Skeletal muscle satellite cell (primary cell): ENCODE results near the gene ZNF180.
"Not testable (repeated sequence)": the region's sequence is repeated elsewhere in the genome, so short reads cannot be mapped to it uniquely, and the experiment has no call there.

Experiments used
- H3K27me3 ChIP-seq: 2 replicates; pipeline ENCODE4 v1.7.0; 2013; ENCODE audit warnings: low read length; ENCODE audit not compliant: control insufficient read depth, insufficient read depth
- H3K36me3 ChIP-seq: 2 replicates; pipeline ENCODE4 v1.7.0; 2013; ENCODE audit warnings: mild to moderate bottlenecking, control low read depth, low read length; ENCODE audit not compliant: insufficient read depth
- H3K4me1 ChIP-seq: 2 replicates; pipeline ENCODE4 v1.7.0; 2013; ENCODE audit warnings: low read length; ENCODE audit not compliant: control insufficient read depth, insufficient read depth
- H3K4me2 ChIP-seq: 2 replicates; pipeline ENCODE4 v1.7.0; 2013; ENCODE audit warnings: mild to moderate bottlenecking, low read length
- H3K4me3 ChIP-seq: 2 replicates; pipeline ENCODE4 v1.7.0; 2013; ENCODE audit warnings: low read length
- H3K9ac ChIP-seq: 2 replicates; pipeline ENCODE4 v1.7.0; 2013; ENCODE audit warnings: mild to moderate bottlenecking, low read depth, low read length, moderate library complexity
- H3K9me3 ChIP-seq: replicated peaks from 2 replicates; pipeline ENCODE4 v1.7.0; 2013; ENCODE audit warnings: mild to moderate bottlenecking, control low read depth, low read length

Gene ZNF180

GRCh38 chr19:44496711-44497110 lies 3.6 kb downstream of the ZNF180 start:
- H3K9ac ChIP-seq: no peak overlapping the region
- peaks cover 9% of the 10 kb centered on the region for H3K4me1 ChIP-seq
- H3K27me3 ChIP-seq: no peaks in the 10 kb centered on the region
- peaks cover 49% of the 10 kb centered on the region for H3K36me3 ChIP-seq
- no peak overlapping the region for H3K4me2 ChIP-seq
- H3K4me3 ChIP-seq: no peak overlapping the region
- peaks cover 6% of the 10 kb centered on the region for H3K9me3 ChIP-seq

- Histone ChIP-seq H3K4me3 (no peak overlapping the region), H3K9ac (no peak overlapping the region), H3K36me3 (peaks cover 58% of the 10 kb centered on the region)
Observed at GRCh38 chr19:44476559-44477408, 23.5 kb downstream of the ZNF180 start.

GRCh38 chr19:44468730-44469129 lies 31.6 kb downstream of the ZNF180 start:
- H3K4me1 ChIP-seq, H3K9ac ChIP-seq, H3K27me3 ChIP-seq, H3K36me3 ChIP-seq, H3K4me2 ChIP-seq, H3K4me3 ChIP-seq: not testable (repeated sequence)
- peaks cover 12% of the 10 kb centered on the region for H3K9me3 ChIP-seq

More at GRCh38 chr19:44476559-44477408, 23.5 kb downstream of the ZNF180 start:
- H3K4me1 ChIP-seq: no peaks in the 10 kb centered on the region
- H3K27me3 ChIP-seq: no peaks in the 10 kb centered on the region
- H3K4me2 ChIP-seq: no peak overlapping the region
- peaks cover 82% of the 10 kb centered on the region for H3K9me3 ChIP-seq

GRCh38 chr19:44462600-44463286 lies 37.6 kb downstream of the ZNF180 start:
- H3K27me3 ChIP-seq, H3K4me3 ChIP-seq, H3K4me2 ChIP-seq, H3K9ac ChIP-seq, H3K9me3 ChIP-seq, H3K4me1 ChIP-seq, H3K36me3 ChIP-seq: not testable (repeated sequence)

GRCh38 chr19:44456016-44456415 lies 44.3 kb downstream of the ZNF180 start:
- not testable (repeated sequence) for H3K36me3 ChIP-seq, H3K27me3 ChIP-seq, H3K4me3 ChIP-seq, H3K4me2 ChIP-seq, H3K9ac ChIP-seq, H3K9me3 ChIP-seq, H3K4me1 ChIP-seq

- H3K4me2 ChIP-seq: no peak overlapping the region
- no peaks in the 10 kb centered on the region for H3K4me1 ChIP-seq
- no peaks in the 10 kb centered on the region for H3K36me3 ChIP-seq
- H3K27me3 ChIP-seq: no peaks in the 10 kb centered on the region
- H3K9ac ChIP-seq: no peak overlapping the region
- H3K4me3 ChIP-seq: no peak overlapping the region
- no peaks in the 10 kb centered on the region for H3K9me3 ChIP-seq
Observed at GRCh38 chr19:44455100-44455499, 45.2 kb downstream of the ZNF180 start.

GRCh38 chr19:44452367-44452766 lies 48.0 kb downstream of the ZNF180 start:
- no peaks in the 10 kb centered on the region for H3K9me3 ChIP-seq
- no peak overlapping the region for H3K4me2 ChIP-seq
- no peaks in the 10 kb centered on the region for H3K27me3 ChIP-seq
- H3K36me3 ChIP-seq: no peaks in the 10 kb centered on the region
- no peak overlapping the region for H3K4me3 ChIP-seq
- H3K4me1 ChIP-seq: peaks cover 7% of the 10 kb centered on the region
- no peak overlapping the region for H3K9ac ChIP-seq

GRCh38 chr19:44451687-44452086 lies 48.6 kb downstream of the ZNF180 start:
- no peak overlapping the region for H3K4me2 ChIP-seq
- peaks cover 10% of the 10 kb centered on the region for H3K4me1 ChIP-seq
- H3K4me3 ChIP-seq: no peak overlapping the region
- peaks cover 7% of the 10 kb centered on the region for H3K36me3 ChIP-seq
- no peak overlapping the region for H3K9ac ChIP-seq
- H3K27me3 ChIP-seq: no peaks in the 10 kb centered on the region
- no peaks in the 10 kb centered on the region for H3K9me3 ChIP-seq

GRCh38 chr19:44447916-44448674 lies 52.2 kb downstream of the ZNF180 start, which contains the start of gene ZNF229:
Gene ZNF229, minus strand, starts transcription at chr19:44448472. Its CDS starts 5,625 bp downstream, at chr19:44442847.
- H3K4me3 ChIP-seq: peak within 1 kb of the TSS; percentile 93
- peak within 1 kb of the TSS; percentile 88 for H3K9ac ChIP-seq
- peaks cover 10% of the 10 kb centered on the region for H3K4me1 ChIP-seq
- no peaks in the 10 kb centered on the region for H3K27me3 ChIP-seq
- no peaks in the 10 kb centered on the region for H3K9me3 ChIP-seq
- H3K36me3 ChIP-seq: peaks cover 32% of the 10 kb centered on the region
- peak within 1 kb of the TSS; percentile 90 for H3K4me2 ChIP-seq

- peaks cover 57% of the 10 kb centered on the region for H3K36me3 ChIP-seq
- H3K4me1 ChIP-seq: no peaks in the 10 kb centered on the region
- no peaks in the 10 kb centered on the region for H3K9me3 ChIP-seq
- no peak overlapping the region for H3K9ac ChIP-seq
- no peak overlapping the region for H3K4me3 ChIP-seq
- H3K27me3 ChIP-seq: no peaks in the 10 kb centered on the region
- no peak overlapping the region for H3K4me2 ChIP-seq
Observed at GRCh38 chr19:44438441-44438840, 61.9 kb downstream of the ZNF180 start.

- no peak overlapping the region for H3K4me2 ChIP-seq
- no peaks in the 10 kb centered on the region for H3K4me1 ChIP-seq
- no peaks in the 10 kb centered on the region for H3K27me3 ChIP-seq
- peaks cover 61% of the 10 kb centered on the region for H3K36me3 ChIP-seq
- H3K4me3 ChIP-seq: no peak overlapping the region
- H3K9me3 ChIP-seq: peaks cover 4% of the 10 kb centered on the region
- H3K9ac ChIP-seq: no peak overlapping the region
Observed at GRCh38 chr19:44435441-44435840, 64.9 kb downstream of the ZNF180 start.
